GM23248 (cell line): Measurements from ENCODE around the gene ARHGAP5.

Experiments used
- EZH2 ChIP-seq: fragments of 200-600 bp; sonication (generic); IDR thresholded peaks from 2 replicates; pipeline ENCODE4 v1.6.1; 2018; ENCODE audit warnings: antibody characterized with exemption, mild to moderate bottlenecking; ENCODE audit not compliant: insufficient read depth, poor library complexity, severe bottlenecking
- EZH2phosphoT487 ChIP-seq: fragments of 200-600 bp; sonication (generic); IDR thresholded peaks from 2 replicates; pipeline ENCODE4 v1.6.1; 2018; ENCODE audit warnings: antibody characterized with exemption, moderate library complexity, mild to moderate bottlenecking, low read depth; ENCODE audit not compliant: insufficient read depth

- TF ChIP-seq EZH2: no peak
- TF ChIP-seq EZH2phosphoT487: no peak
Observed at GRCh38 chr14:32075672-32076277, 1.3 kb upstream of the ARHGAP5 start.
